ENCODE measurements around the gene GSTCD.

- no peak for TF ChIP-seq TARDBP (IDR thresholded peaks at IDR 0.05)
- peak; percentile 15; the same call in 1 of the 2 replicates for TF ChIP-seq PKNOX1 (IDR thresholded peaks at IDR 0.05)
- TF ChIP-seq FOXA1 (IDR thresholded peaks at IDR 0.05): no peak
- TF ChIP-seq ARNT (IDR thresholded peaks at IDR 0.05): no peak
- no peak for TF ChIP-seq HDGF (IDR thresholded peaks at IDR 0.05; ENCODE audit: borderline replicate concordance)
- no peak for TF ChIP-seq FOXK2 (IDR thresholded peaks at IDR 0.05)
- no peak for TF ChIP-seq BHLHE40 (IDR thresholded peaks at IDR 0.05; ENCODE audit: borderline replicate concordance)
- no peak for TF ChIP-seq ELF4 (IDR thresholded peaks at IDR 0.05)
- no peak for TF ChIP-seq SUZ12 (IDR thresholded peaks at IDR 0.05)
- TF ChIP-seq SP1 (IDR thresholded peaks at IDR 0.05): no peak
- TF ChIP-seq FOXM1 (IDR thresholded peaks at IDR 0.05; ENCODE audit: borderline replicate concordance): no peak
- TF ChIP-seq ZNF384 (IDR thresholded peaks at IDR 0.05): no peak
- no peak for TF ChIP-seq NFRKB (IDR thresholded peaks at IDR 0.05)
Measured at GRCh38 chr4:105677709-105678108, 30.9 kb upstream of the GSTCD start.
